Measurements from ENCODE around the gene IFNA13. TPM values are rescaled to one million over a fixed set of nuclear protein-coding genes. Genes with fewer than 3 reads are reported as not detected.

The IFNA13 gene
- total RNA-seq, 1 donor from 2014 or later = not detected

Other genes starting within 250 kb of the IFNA13 start
- gene IFNW1, start 226.2 kb downstream of the IFNA13 start, total RNA-seq = not detected
- gene IFNA21, start 201.4 kb downstream of the IFNA13 start, total RNA-seq = not detected
- gene IFNA4, start 180.5 kb downstream of the IFNA13 start, total RNA-seq = not detected
- gene IFNA7, start 165.9 kb downstream of the IFNA13 start, total RNA-seq = not detected
- not detected for gene IFNA10, start 160.9 kb downstream of the IFNA13 start, total RNA-seq
- gene IFNA16, start 150.7 kb downstream of the IFNA13 start, total RNA-seq = not detected
- not detected for gene IFNA17, start 139.8 kb downstream of the IFNA13 start, total RNA-seq
- gene IFNA14, start 128.1 kb downstream of the IFNA13 start, total RNA-seq = not detected
- not detected for gene IFNA5, start 62.7 kb downstream of the IFNA13 start, total RNA-seq
- gene KLHL9, start 32.7 kb downstream of the IFNA13 start, total RNA-seq = 71.7 TPM
- not detected for gene IFNA6, start 17.2 kb downstream of the IFNA13 start, total RNA-seq
- gene IFNA2, start 17.3 kb upstream of the IFNA13 start, total RNA-seq = not detected
- gene IFNA8, start 41.1 kb upstream of the IFNA13 start, total RNA-seq = not detected
- not detected for gene IFNA1, start 72.4 kb upstream of the IFNA13 start, total RNA-seq
- gene IFNE, start 114.3 kb upstream of the IFNA13 start, total RNA-seq = under 0.01 TPM